HEK293T (cell line): Measurements from ENCODE around the gene PCDHGC4.

ENCODE experiments used
- CTCF ChIA-PET: fragments of 350-600 bp; formaldehyde crosslinking; extraction: SDS; loops from one replicate; lab custom pipeline; 2021; ENCODE audit warnings: antibody characterized with exemption, inconsistent platforms; lab: Yijun Ruan, JAX
- POLR2A ChIA-PET: fragments of 350-600 bp; formaldehyde crosslinking; extraction: SDS; loops from one replicate; lab custom pipeline; 2020; ENCODE audit warnings: antibody characterized with exemption, inconsistent platforms; lab: Yijun Ruan, JAX
- DNase-seq: peaks from one replicate; pipeline ENCODE4 v3.0.0; 2012; ENCODE audit warnings: mixed read lengths; ENCODE audit errors: extremely low spot score
- ARNT ChIP-seq: fragments of 450-650 bp; IDR thresholded peaks from 2 replicates; pipeline ENCODE4 v1.6.1; 2017; ENCODE audit warnings: mild to moderate bottlenecking
- BHLHE40 ChIP-seq: fragments of 450-650 bp; IDR thresholded peaks from 2 replicates; pipeline ENCODE4 v1.6.1; 2016; ENCODE audit warnings: mild to moderate bottlenecking, moderate library complexity, borderline replicate concordance
- CTBP1 ChIP-seq: fragments of 450-650 bp; IDR thresholded peaks from 2 replicates; pipeline ENCODE4 v1.6.1; 2016; ENCODE audit warnings: borderline replicate concordance
- ELF4 ChIP-seq: fragments of 450-650 bp; IDR thresholded peaks from 2 replicates; pipeline ENCODE4 v1.6.1; 2017; ENCODE audit warnings: antibody characterized with exemption
- FOXA1 ChIP-seq: fragments of 450-650 bp; IDR thresholded peaks from 2 replicates; pipeline ENCODE4 v1.6.1; 2016; ENCODE audit warnings: mild to moderate bottlenecking
- FOXK2 ChIP-seq: fragments of 450-650 bp; IDR thresholded peaks from 2 replicates; pipeline ENCODE4 v1.6.1; 2016; ENCODE audit warnings: mild to moderate bottlenecking
- FOXM1 ChIP-seq: fragments of 450-650 bp; IDR thresholded peaks from 2 replicates; pipeline ENCODE4 v1.6.1; 2017; ENCODE audit warnings: mild to moderate bottlenecking, borderline replicate concordance
- HDGF ChIP-seq: fragments of 450-650 bp; IDR thresholded peaks from 2 replicates; pipeline ENCODE4 v1.6.1; 2017; ENCODE audit warnings: antibody characterized with exemption, borderline replicate concordance
- L3MBTL2 ChIP-seq: fragments of 450-650 bp; conservative IDR thresholded peaks from 2 replicates; pipeline ENCODE4 v1.6.1; 2016; ENCODE audit warnings: mild to moderate bottlenecking
- LEF1 ChIP-seq: fragments of 450-650 bp; IDR thresholded peaks from 2 replicates; pipeline ENCODE4 v1.6.1; 2017; ENCODE audit warnings: mild to moderate bottlenecking, borderline replicate concordance
- NFRKB ChIP-seq: fragments of 450-650 bp; IDR thresholded peaks from 2 replicates; pipeline ENCODE4 v1.6.1; 2016; ENCODE audit warnings: mild to moderate bottlenecking, moderate library complexity
- SP1 ChIP-seq: fragments of 450-650 bp; IDR thresholded peaks from 2 replicates; pipeline ENCODE4 v1.6.1; 2017
- SUZ12 ChIP-seq: fragments of 450-650 bp; IDR thresholded peaks from 2 replicates; pipeline ENCODE4 v1.6.1; 2016; ENCODE audit warnings: mild to moderate bottlenecking
- TARDBP ChIP-seq: fragments of 450-650 bp; IDR thresholded peaks from 2 replicates; pipeline ENCODE4 v1.6.1; 2016
- ZNF384 ChIP-seq: fragments of 450-650 bp; IDR thresholded peaks from 2 replicates; pipeline ENCODE4 v1.6.1; 2016
- TF ChIP-seq, protein P1 (sequence below): fragments of 450-650 bp; IDR thresholded peaks from 2 replicates; pipeline ENCODE4 v1.6.1; 2016

The PCDHGC4 gene

DNA sequence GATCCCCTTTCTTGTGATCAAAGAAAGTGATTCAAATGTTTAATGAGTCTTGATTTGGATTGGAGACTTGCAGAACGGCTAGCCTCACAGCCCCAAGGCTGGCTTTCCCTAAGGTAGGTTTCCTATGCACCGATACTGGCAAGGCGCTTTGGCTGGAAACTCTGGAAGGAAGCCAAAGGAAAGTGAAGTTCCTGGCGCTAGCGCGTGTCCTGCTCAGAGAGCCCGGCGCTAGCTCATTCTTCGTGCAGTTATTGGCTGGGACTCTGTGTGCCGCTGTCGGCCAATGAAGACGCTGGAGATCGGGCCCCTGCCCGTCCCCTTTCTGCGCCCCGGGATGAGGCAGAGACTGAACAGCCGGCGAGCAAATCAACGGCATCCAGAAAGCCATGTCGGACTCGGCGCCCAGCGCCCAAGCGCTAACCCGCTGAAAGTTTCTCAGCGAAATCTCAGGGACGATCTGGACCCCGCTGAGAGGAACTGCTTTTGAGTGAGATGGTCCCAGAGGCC, 9.2 kb upstream of the PCDHGC4 start, which contains the start of gene PCDHGC3:
Gene PCDHGC3, plus strand, starts transcription at position 342 of the 507 bp plus-strand sequence. Its CDS starts 151 bp downstream, at position 493.
- ChIA-PET CTCF (interaction anchor here (0.6 to 2.3 kb wide), 9 partner anchors 10 to 304 kb away, joined by 3 to 9 read pairs (median 4); partner anchors contain the start of genes PCDHGA11 and PCDHGB7), POLR2A (interaction anchor here (0.5 to 0.9 kb wide), 6 partner anchors 8 to 82 kb away, joined by 3 to 5 read pairs (median 3); partner anchors contain the start of gene PCDHGC5)
- peak; percentile 82 for DNase-seq
- TF ChIP-seq SP1 (no peak), TARDBP (no peak), ARNT (no peak), FOXA1 (no peak), FOXM1 (no peak), FOXK2 (no peak), ZNF384 (no peak), L3MBTL2 (peak; percentile 72)
- TF ChIP-seq, protein P1, sequence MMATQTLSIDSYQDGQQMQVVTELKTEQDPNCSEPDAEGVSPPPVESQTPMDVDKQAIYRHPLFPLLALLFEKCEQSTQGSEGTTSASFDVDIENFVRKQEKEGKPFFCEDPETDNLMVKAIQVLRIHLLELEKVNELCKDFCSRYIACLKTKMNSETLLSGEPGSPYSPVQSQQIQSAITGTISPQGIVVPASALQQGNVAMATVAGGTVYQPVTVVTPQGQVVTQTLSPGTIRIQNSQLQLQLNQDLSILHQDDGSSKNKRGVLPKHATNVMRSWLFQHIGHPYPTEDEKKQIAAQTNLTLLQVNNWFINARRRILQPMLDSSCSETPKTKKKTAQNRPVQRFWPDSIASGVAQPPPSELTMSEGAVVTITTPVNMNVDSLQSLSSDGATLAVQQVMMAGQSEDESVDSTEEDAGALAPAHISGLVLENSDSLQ: peak; percentile 59

DNA sequence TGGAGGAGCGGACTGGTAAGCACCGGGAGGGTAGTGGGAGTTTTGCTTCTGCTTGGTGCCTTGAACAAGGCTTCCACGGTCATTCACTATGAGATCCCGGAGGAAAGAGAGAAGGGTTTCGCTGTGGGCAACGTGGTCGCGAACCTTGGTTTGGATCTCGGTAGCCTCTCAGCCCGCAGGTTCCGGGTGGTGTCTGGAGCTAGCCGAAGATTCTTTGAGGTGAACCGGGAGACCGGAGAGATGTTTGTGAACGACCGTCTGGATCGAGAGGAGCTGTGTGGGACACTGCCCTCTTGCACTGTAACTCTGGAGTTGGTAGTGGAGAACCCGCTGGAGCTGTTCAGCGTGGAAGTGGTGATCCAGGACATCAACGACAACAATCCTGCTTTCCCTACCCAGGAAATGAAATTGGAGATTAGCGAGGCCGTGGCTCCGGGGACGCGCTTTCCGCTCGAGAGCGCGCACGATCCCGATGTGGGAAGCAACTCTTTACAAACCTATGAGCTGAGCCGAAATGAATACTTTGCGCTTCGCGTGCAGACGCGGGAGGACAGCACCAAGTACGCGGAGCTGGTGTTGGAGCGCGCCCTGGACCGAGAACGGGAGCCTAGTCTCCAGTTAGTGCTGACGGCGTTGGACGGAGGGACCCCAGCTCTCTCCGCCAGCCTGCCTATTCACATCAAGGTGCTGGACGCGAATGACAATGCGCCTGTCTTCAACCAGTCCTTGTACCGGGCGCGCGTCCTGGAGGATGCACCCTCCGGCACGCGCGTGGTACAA, 8.5 kb upstream of the PCDHGC4 start:
- POLR2A ChIA-PET: interaction anchor here (0.8 to 0.9 kb wide), 2 partner anchors 18 to 81 kb away, joined by 3 read pairs; no protein-coding TSS in a partner anchor
- DNase-seq: no peak
- TF ChIP-seq, protein P1: no peak
- no peak for TF ChIP-seq FOXA1
- TF ChIP-seq ARNT: no peak
- no peak for TF ChIP-seq L3MBTL2
- no peak for TF ChIP-seq LEF1
- no peak for TF ChIP-seq FOXM1
- no peak for TF ChIP-seq ELF4
- no peak for TF ChIP-seq TARDBP
- TF ChIP-seq SUZ12: no peak
- no peak for TF ChIP-seq FOXK2
- no peak for TF ChIP-seq SP1
- no peak for TF ChIP-seq ZNF384
- TF ChIP-seq BHLHE40: no peak
- no peak for TF ChIP-seq CTBP1
- TF ChIP-seq HDGF: no peak
- TF ChIP-seq NFRKB: no peak
- CTCF ChIA-PET: interaction anchor here (0.8 to 2.3 kb wide), 5 partner anchors 11 to 59 kb away, joined by 3 to 9 read pairs (median 4); partner anchors contain the start of genes PCDHGA11 and PCDHGB7

DNA sequence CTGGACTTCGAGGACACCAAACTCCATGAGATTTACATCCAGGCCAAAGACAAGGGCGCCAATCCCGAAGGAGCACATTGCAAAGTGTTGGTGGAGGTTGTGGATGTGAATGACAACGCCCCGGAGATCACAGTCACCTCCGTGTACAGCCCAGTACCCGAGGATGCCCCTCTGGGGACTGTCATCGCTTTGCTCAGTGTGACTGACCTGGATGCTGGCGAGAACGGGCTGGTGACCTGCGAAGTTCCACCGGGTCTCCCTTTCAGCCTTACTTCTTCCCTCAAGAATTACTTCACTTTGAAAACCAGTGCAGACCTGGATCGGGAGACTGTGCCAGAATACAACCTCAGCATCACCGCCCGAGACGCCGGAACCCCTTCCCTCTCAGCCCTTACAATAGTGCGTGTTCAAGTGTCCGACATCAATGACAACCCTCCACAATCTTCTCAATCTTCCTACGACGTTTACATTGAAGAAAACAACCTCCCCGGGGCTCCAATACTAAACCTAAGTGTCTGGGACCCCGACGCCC, 7.7 kb upstream of the PCDHGC4 start:
- CTCF ChIA-PET: interaction anchor here (2.3 kb wide), 1 partner anchor 56 kb away, joined by 9 read pairs; the partner anchor contains the start of gene PCDHGA11
- TF ChIP-seq ARNT (no peak), CTBP1 (no peak), HDGF (no peak), SUZ12 (no peak), ZNF384 (no peak), BHLHE40 (no peak), LEF1 (no peak), L3MBTL2 (no peak), SP1 (no peak), FOXK2 (no peak), ELF4 (no peak), TARDBP (no peak), NFRKB (no peak), FOXA1 (no peak), FOXM1 (no peak)
- TF ChIP-seq, protein P1: no peak

GRCh38 chr5:141477815-141478214, 7.0 kb upstream of the PCDHGC4 start:
- POLR2A ChIA-PET: no interaction called here

More for the DNA sequence above, 7.7 kb upstream of the PCDHGC4 start:
- POLR2A ChIA-PET: no interaction called here
- DNase-seq: no peak

More at GRCh38 chr5:141477815-141478214, 7.0 kb upstream of the PCDHGC4 start:
- TF ChIP-seq FOXK2: no peak
- no peak for TF ChIP-seq ARNT
- no peak for TF ChIP-seq BHLHE40
- TF ChIP-seq ZNF384: no peak
- TF ChIP-seq FOXM1: no peak
- TF ChIP-seq LEF1: no peak
- no peak for TF ChIP-seq NFRKB
- no peak for TF ChIP-seq HDGF
- TF ChIP-seq ELF4: no peak
- TF ChIP-seq SUZ12: no peak
- TF ChIP-seq, protein P1: no peak
- TF ChIP-seq SP1: no peak
- TF ChIP-seq L3MBTL2: no peak
- no peak for TF ChIP-seq TARDBP
- no peak for TF ChIP-seq FOXA1
- no peak for DNase-seq
- CTCF ChIA-PET: no interaction called here
